ENCODE results near the gene CASP2.

CASP2 gene

GRCh38 chr7:143347950-143348349 is 59.8 kb downstream of the CASP2 start:
- no peaks in the 10 kb centered on the region for H3F3A ChIP-seq (ENCODE audit: insufficient read depth)
- H3K79me2 ChIP-seq (ENCODE audit: insufficient read depth, low read length): no peaks in the 10 kb centered on the region
- H3K27ac ChIP-seq (ENCODE audit: low read depth, low read length): no peak overlapping the region
- no peaks in the 10 kb centered on the region for H4K20me1 ChIP-seq (ENCODE audit: low read depth, low read length)
- H3K27me3 ChIP-seq (ENCODE audit: low read length): no peaks in the 10 kb centered on the region
- no peaks in the 10 kb centered on the region for H3K36me3 ChIP-seq (ENCODE audit: low read length)
- no peaks in the 10 kb centered on the region for H3K9me3 ChIP-seq (ENCODE audit: insufficient read depth, low read length)
- no peak overlapping the region for H3K4me3 ChIP-seq (ENCODE audit: insufficient read depth, low read length, poor library complexity, severe bottlenecking)
- H3K9me2 ChIP-seq (replicated peaks; ENCODE audit: insufficient read depth, low read length): no peaks in the 10 kb centered on the region
- no peak overlapping the region for H3K4me2 ChIP-seq (ENCODE audit: low read depth, low read length, poor library complexity, severe bottlenecking)
- no peak overlapping the region for H3K9ac ChIP-seq (ENCODE audit: low read length)
- H2AFZ ChIP-seq (ENCODE audit: low read depth, low read length, severe bottlenecking): no peak overlapping the region
- TF ChIP-seq CTCF (IDR thresholded peaks at IDR 0.05; ENCODE audit: insufficient read depth, low read length, poor library complexity, severe bottlenecking) (no peak), EZH2phosphoT487 (conservative IDR thresholded peaks at IDR 0.05; ENCODE audit: low read length) (no peak)

- TF ChIP-seq EZH2phosphoT487 (conservative IDR thresholded peaks at IDR 0.05; ENCODE audit: low read length) (no peak), CTCF (IDR thresholded peaks at IDR 0.05; ENCODE audit: insufficient read depth, low read length, poor library complexity, severe bottlenecking) (no peak)
- Histone ChIP-seq H3K4me2 (ENCODE audit: low read depth, low read length, poor library complexity, severe bottlenecking) (no peak overlapping the region), H3K9ac (ENCODE audit: low read length) (no peak overlapping the region), H3K27ac (ENCODE audit: low read depth, low read length) (no peak overlapping the region), H4K20me1 (ENCODE audit: low read depth, low read length) (no peaks in the 10 kb centered on the region), H3K79me2 (ENCODE audit: insufficient read depth, low read length) (no peaks in the 10 kb centered on the region), H3K9me3 (ENCODE audit: insufficient read depth, low read length) (no peaks in the 10 kb centered on the region), H2AFZ (ENCODE audit: low read depth, low read length, severe bottlenecking) (no peak overlapping the region), H3K9me2 (replicated peaks; ENCODE audit: insufficient read depth, low read length) (no peaks in the 10 kb centered on the region), H3F3A (ENCODE audit: insufficient read depth) (no peaks in the 10 kb centered on the region), H3K36me3 (ENCODE audit: low read length) (no peaks in the 10 kb centered on the region), H3K27me3 (ENCODE audit: low read length) (no peaks in the 10 kb centered on the region), H3K4me3 (ENCODE audit: insufficient read depth, low read length, poor library complexity, severe bottlenecking) (no peak overlapping the region)
Measured at GRCh38 chr7:143351060-143351459, 62.9 kb downstream of the CASP2 start.

GRCh38 chr7:143351574-143351973 is 63.4 kb downstream of the CASP2 start:
- Histone ChIP-seq H3K9me2 (replicated peaks; ENCODE audit: insufficient read depth, low read length) (no peaks in the 10 kb centered on the region), H2AFZ (ENCODE audit: low read depth, low read length, severe bottlenecking) (no peak overlapping the region), H3K4me3 (ENCODE audit: insufficient read depth, low read length, poor library complexity, severe bottlenecking) (no peak overlapping the region), H3K27ac (ENCODE audit: low read depth, low read length) (no peak overlapping the region), H3K9ac (ENCODE audit: low read length) (no peak overlapping the region), H3K9me3 (ENCODE audit: insufficient read depth, low read length) (no peaks in the 10 kb centered on the region), H4K20me1 (ENCODE audit: low read depth, low read length) (no peaks in the 10 kb centered on the region), H3K4me2 (ENCODE audit: low read depth, low read length, poor library complexity, severe bottlenecking) (no peak overlapping the region), H3F3A (ENCODE audit: insufficient read depth) (no peaks in the 10 kb centered on the region), H3K27me3 (ENCODE audit: low read length) (no peaks in the 10 kb centered on the region), H3K79me2 (ENCODE audit: insufficient read depth, low read length) (no peaks in the 10 kb centered on the region), H3K36me3 (ENCODE audit: low read length) (no peaks in the 10 kb centered on the region)
- TF ChIP-seq EZH2phosphoT487 (conservative IDR thresholded peaks at IDR 0.05; ENCODE audit: low read length): no peak
- TF ChIP-seq CTCF (IDR thresholded peaks at IDR 0.05; ENCODE audit: insufficient read depth, low read length, poor library complexity, severe bottlenecking): no peak

All from SU-DHL-6 (cell line).